ENCODE measurements around the gene TAS1R3.

- peak; percentile 47 for TF ChIP-seq POLR2A (IDR thresholded peaks at IDR 0.05; ENCODE audit: low read length)
- TF ChIP-seq GATA1 (IDR thresholded peaks at IDR 0.05; ENCODE audit: low read depth, low read length): no peak
These were observed 18.4 kb downstream of the TAS1R3 start, which contains the start of gene DVL1 for GRCh38 chr1:1349256-1350012.

Measured in erythroblast (primary cell).